ENCODE data around the gene ATF3.
A peak's percentile ranks its signal among the peaks of the same experiment; 100 is the strongest.

ATF3 gene

GRCh38 chr1:212587016-212587887 is 21.3 kb upstream of the ATF3 start:
- DNase-seq (ENCODE audit: low read depth) = no peak

GRCh38 chr1:212587888-212588510 is 20.6 kb upstream of the ATF3 start:
- DNase-seq (ENCODE audit: low read depth) = no peak

- DNase-seq (ENCODE audit: low read depth) = no peak
These were observed 19.1 kb upstream of the ATF3 start for GRCh38 chr1:212589446-212589845.

GRCh38 chr1:212591922-212592321 is 16.6 kb upstream of the ATF3 start:
- DNase-seq (ENCODE audit: low read depth) = no peak

DNA sequence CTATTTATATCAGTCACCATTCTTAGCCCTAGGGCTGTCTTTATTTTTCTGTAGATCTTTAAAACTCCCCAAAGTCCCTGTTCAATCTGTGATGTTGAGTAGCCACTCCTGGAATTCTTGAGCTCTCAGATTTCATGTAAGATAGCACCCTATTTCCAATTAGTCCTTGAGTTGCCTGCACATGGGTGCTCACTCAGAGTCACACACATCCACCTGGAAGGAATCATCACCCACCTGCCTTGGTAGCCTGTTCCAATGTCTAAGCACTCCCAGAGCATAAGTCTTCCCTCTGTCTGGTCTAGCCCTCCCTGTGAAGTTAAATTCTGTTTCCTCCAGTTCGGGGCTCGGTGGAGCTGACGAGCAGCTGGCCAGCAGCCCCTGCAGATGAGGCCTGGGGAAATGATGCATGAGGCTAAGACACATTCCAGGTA is 14.7 kb upstream of the ATF3 start:
- no peak for DNase-seq (ENCODE audit: low read depth)

- DNase-seq (ENCODE audit: low read depth) = no peak
These were observed 13.9 kb upstream of the ATF3 start for GRCh38 chr1:212594640-212595039.

GRCh38 chr1:212595229-212595628 is 13.3 kb upstream of the ATF3 start:
- no peak for DNase-seq (ENCODE audit: low read depth)

GRCh38 chr1:212595787-212596714 is 12.5 kb upstream of the ATF3 start:
- DNase-seq (ENCODE audit: low read depth) = peak; percentile 84

DNA sequence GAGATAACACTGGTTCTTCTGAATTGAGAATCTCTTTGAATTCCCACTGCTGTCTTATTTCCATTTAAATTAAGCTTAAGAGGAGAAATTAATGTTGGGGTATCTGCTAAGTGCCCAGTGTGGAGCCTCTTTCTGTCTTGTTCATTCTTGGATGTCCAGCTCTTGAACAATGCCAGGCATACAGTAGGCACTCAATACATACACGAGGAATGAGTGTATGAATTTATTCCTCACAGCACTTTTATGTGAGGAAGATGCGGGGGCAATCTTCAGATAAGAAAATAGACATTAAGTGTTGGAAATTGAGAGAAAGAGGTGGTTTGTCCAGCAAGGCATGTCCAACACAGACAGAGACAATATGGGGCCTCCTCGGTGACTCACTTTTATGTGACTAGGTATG is 11.8 kb upstream of the ATF3 start:
- DNase-seq (ENCODE audit: low read depth) = no peak

GRCh38 chr1:212597487-212597886 is 11.1 kb upstream of the ATF3 start:
- no peak for DNase-seq (ENCODE audit: low read depth)

DNA sequence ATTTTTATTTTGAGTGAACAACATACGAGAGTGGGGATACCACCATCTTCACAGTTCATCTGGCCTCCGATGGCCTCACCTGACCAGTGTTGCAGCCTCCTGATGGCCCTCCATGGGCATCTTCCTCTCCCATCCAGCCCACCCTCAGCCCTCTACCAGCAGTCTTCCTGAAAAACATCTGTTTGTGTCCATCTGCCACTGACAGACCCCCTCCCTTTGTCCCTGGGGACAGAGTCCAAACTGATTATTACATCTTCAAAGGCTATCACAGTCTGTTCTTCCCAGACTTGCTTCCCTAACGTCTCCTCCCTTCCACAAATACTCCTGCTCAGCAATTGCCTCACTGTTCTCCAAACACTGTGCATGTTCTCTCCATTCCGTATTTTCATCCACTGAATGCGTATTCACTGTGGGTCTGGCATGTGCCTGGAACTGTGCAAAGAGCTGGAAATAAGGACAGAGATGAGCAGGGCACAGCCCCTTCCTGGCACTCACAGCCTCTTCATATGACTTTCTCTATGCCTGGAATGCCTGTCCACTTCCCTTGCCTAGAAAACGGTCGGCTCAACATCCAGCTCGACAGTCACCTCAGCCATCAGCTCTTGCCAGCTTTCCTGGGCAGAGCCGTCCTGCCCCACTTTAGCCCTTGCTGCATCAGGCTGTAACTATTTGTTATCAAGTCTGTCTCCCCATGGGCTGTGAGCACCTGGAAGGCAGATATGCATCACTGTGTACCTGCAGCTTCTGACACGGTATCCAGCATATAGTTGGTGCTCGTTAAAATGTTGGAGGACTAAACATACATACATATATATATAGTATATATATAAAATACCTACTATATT is 8.3 kb upstream of the ATF3 start:
- no peak for DNase-seq (ENCODE audit: low read depth)

- DNase-seq (ENCODE audit: low read depth) = peak; percentile 90
These were observed 7.6 kb upstream of the ATF3 start for GRCh38 chr1:212600980-212601379.

DNA sequence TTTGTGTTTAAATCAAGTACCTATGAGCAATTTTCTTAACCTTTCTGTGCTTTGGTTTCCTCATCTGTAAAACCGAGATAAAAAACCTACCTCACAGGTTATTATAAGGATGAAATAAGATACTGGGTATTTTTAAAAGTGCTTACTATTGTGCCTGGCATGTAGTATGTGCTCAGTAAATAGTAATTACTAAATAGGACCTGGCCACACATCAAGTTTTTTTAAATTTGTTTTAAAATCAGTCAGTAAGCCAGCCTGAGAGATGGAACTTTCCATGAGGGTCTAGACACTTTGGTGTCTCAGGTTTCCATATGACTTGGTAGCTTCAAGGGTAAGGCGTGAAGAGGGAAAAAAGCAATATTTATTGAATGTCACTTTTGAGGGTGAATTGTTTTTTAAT is 7.0 kb upstream of the ATF3 start:
- DNase-seq (ENCODE audit: low read depth) = no peak

- no peak for DNase-seq (ENCODE audit: low read depth)
These were observed 2.8 kb upstream of the ATF3 start for GRCh38 chr1:212605441-212606394.

GRCh38 chr1:212606395-212607205 is 2.0 kb upstream of the ATF3 start:
- DNase-seq (ENCODE audit: low read depth) = no peak

GRCh38 chr1:212607206-212607912 is 1.2 kb upstream of the ATF3 start:
- no peak for DNase-seq (ENCODE audit: low read depth)

- no peak for DNase-seq (ENCODE audit: low read depth)
These were observed 609 bp upstream of the ATF3 start for GRCh38 chr1:212607913-212608391.

DNA sequence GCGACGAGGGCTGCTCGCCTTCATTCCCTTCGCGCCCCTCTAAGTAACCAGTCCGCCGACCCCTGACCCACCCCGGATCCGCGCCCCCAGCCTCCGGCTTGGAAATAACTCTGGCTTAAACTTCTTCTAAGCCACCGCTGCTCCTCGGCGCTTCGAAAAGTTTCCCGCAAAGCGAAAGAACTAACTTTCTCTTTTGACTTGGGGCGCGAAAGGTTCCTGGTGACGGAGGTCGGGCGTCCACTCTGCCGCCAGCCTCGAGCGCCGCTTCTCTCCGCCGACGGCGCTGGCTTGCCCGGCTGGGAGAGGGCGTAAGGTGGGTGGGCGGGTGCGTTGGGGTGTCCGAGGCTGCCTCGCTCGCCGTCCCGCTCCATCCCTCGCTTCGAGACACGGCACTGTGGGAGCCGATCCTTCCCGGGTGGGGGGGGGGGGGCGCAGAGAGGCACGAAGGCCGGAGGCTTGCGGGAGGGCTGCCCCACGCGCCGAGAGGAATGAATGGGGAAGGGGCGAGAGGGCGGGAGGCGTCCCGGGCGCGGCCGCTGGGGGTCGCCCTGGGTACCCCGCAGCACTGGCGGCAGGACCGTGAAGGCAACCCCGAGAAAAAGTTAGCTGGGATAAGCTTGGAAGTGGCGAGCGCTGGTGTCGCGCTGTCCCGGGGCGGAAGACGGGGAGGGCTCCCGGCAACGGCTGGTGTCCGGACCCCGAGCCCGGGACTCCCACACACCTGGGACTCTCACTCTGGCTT is 569 bp downstream of the ATF3 start:
- peak; percentile 35 for DNase-seq (ENCODE audit: low read depth)
